Stimulated activated CD4-positive, alpha-beta T cell treated with anti-CD3 and anti-CD28 coated beads, Interleukin-1b, Interleukin-23, amount 100 ng/mL, for 48 hours (primary cell): ENCODE results near the gene LIF.
A peak's percentile ranks its signal among the peaks of the same experiment; 100 is the strongest.

Source experiments
- DNase-seq: peaks from one replicate; pipeline ENCODE4 v3.0.0-alpha.2; 2020

Gene LIF

GRCh38 chr22:30245985-30246813 is at the start of gene LIF:
TSS of gene LIF (minus strand) at chr22:30246759. CDS start at chr22:30246695, 64 bp downstream.
- DNase-seq, result peak; percentile 61

DNA sequence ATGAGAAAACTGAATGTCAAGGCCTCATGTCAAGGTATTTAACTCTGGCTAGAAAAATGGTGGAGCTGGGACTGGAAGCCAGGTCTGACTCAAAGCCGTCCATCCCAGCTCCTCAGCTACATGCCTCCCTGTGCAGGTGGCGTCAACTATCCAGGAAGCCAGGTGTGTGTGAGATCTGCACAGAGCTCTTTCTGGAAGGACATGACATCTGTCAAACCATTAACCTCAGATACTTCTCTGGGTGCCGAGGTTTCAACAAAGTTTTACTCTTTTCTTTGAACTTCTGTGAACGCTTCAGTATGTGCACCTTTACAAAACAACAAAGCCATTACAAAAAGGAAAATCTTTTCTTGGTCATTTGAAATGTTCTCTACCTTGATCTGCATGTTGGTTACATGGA is 49.8 kb upstream of the LIF start:
- DNase-seq, result no peak

DNA sequence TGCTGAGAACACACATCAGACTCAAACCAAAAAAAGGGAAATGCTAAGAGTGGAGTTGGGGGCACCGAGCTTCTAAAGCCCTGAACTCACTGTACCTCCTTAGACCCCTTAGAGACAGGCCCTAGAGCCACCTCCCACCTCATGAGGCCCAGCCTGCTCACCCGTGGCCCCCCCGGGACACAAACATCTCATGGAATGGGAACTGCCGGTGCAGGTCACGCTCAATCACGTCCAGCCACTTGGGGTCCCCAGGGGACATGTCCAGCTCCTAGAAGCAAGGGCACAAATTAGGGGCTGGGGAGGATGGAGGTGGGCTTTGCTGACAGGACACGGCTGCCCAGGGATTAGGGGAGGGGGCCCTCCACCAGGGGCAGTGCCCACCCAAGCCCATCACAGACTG is 49.0 kb upstream of the LIF start:
- DNase-seq, result no peak

DNA sequence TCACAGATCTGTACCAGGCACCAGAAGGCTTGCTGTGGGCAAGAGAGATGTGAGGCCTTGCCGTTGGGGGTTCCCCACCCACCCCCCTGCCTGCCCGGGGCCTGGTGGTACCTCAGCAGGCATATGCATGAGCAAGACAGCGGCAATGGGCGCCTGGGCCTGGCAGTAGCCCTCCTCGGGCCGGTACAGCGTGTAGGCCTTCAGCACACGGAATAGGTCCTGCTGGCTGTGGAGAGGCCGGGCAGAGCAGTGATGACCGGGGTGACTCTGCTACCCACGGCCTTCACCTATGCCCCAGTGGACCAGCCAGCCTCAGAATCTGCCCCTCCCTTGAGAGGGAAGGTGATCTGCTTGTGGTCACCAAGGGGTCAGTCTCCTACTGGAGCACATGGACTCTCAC is 48.3 kb upstream of the LIF start:
- DNase-seq, result no peak

GRCh38 chr22:30294066-30294465 is 47.5 kb upstream of the LIF start:
- DNase-seq, result no peak

GRCh38 chr22:30293026-30293425 is 46.5 kb upstream of the LIF start:
- DNase-seq, result no peak

GRCh38 chr22:30292069-30292970 is 45.8 kb upstream of the LIF start:
- no peak for DNase-seq

DNA sequence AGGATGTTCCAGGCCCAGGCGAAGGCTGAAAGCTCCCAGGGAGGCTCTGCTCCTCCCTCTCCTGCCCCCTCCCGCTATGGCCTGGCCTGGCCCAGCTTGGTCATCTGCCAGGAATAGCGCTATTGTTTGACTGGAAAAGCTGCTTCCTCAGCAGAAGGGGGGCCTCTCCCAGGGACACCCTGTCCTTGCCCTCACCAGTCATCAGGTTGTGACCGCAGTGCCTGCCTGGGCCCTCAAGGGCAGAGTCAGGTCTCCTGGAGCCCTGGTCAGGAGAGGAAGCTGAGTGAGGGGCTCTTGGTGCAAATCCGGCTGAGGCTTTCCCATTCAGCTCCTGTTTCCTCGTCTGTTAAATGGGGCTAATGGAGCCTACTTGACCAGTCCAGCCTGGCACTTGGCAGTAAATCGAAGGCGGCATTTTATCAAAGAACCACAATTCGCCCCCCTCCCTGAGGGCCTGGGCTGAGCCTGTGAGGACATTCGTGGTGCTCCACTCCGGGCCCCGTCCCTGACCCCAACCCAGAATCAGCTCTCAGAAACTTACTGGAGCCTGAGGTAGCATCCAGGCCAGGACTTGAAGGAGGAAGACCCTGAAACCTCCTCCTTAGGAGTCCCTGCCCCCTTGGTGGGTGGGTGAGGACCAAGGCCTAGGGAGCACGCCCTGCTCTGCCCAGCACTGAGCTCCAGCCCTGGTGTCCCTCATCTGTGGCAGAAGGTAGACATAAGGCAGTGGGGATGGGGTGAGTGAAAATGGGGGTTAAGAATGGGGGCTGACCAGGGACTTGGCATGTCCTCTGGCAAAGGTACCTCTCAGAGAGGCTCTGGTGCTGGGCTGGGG is 44.7 kb upstream of the LIF start:
- DNase-seq, result no peak

DNA sequence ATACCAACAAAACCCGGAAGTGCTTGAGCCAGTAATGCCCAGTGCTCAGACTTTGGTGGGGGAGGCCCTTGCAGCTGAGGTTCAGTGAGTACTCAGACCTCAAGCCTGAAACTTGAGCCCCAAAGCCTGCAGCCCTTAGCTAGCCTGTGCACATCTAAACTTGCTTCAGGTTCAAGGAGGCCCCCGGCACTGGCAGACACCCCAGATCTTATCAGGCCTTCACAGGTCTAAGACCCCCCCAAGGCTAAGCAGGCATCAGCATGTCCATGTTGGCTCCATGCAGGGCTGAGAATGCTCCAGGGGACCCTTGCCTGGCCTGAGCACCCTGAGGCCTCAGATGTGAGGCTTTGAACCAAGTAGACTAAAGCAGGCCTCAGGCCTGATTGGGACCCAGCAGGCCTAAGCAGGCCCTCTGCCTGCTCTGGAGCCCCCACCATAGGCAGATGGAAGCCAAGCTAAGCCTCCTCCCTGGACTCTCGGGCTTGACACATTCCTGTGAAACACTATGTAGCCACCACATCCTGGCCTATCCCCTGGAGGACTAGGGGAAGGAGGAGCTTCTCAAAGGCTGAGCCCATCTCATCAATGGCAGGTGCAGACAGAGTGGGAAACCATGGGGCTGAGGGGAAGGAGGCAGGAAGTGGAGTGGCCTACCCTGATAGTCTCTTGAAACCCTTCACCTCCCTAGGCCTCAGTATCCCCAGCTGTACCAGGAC is 43.9 kb upstream of the LIF start:
- no peak for DNase-seq

GRCh38 chr22:30289980-30290313 is 43.4 kb upstream of the LIF start:
- no peak for DNase-seq

DNA sequence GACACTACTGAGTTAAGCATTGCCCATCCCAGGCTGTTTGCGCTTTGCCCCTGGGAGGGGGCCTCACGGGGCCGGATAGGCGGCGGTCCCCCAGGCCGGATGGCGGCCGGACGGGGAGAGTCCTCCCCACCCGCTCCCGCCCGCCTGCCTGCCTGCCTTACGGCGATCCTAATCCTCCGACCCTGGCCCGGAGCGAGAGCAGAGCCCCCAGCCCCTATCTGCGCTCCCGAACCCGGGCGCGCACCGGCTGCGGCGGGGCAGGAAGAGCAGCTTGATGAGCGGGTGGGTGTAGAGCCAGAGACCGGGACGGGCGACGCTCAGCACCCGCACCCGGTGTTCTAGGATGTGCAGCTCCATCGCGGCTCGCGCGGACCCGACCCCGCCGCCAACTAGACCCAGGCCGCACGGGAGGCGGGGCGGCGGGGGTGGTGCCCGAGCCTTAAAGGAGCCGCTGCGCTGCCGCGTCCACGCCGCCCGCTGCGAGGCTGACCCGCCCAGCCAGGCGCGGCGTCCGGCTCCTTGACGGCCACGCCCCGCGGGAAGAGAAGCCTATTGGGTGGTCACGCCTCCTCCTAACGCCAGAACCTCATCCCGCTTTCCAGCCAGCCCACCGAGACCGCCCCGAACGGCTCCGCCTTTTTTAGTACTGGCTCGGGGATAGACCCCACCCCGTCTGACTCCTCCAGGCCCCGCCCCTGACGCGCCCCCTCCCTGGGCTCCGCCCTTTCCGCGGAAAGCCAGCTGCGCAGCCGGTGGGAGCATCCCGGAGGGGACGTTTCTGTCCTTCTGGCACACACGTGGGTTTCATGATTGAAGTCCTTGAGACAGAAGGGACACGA is 42.8 kb upstream of the LIF start, which contains the start of gene CASTOR1:
TSS of gene CASTOR1 (minus strand) at position 365 of the 839 bp plus-strand sequence. CDS start at position 357, 8 bp downstream.
- peak; percentile 86 for DNase-seq

DNA sequence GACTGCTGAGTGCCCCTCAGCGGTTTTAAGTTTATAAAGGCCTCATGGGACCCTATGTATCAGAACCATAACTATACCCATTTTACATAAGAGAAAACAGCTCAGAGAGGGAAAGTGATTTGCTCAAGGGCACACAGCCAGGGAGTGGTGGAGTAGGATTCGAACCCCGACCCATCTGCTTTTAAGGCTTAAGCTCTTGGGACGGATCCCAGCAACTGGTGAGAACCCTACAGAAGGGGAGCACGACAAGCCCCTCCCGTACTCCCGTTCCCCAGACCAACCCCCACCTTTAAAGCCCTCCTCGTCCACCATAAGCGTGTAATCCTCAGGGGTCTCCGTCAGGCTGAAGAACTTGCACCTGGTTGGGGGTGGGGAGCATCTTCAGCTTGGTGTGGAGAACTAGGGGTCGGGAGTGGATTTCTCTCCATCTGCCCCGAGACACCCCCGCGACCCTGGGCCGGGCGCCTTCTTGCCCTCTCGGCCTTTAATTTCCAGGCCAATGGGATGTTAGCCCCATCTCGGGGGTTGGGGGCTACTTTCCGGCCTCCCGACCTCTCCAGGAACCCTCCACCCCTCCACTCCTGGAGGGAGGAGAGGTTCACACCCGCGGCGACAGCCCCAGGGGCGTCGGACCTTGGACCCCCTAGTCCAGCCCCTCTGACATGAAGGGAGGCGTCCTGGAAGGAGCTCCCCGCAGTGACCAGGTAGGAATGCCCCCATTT is 42.0 kb upstream of the LIF start:
- DNase-seq, result no peak

DNA sequence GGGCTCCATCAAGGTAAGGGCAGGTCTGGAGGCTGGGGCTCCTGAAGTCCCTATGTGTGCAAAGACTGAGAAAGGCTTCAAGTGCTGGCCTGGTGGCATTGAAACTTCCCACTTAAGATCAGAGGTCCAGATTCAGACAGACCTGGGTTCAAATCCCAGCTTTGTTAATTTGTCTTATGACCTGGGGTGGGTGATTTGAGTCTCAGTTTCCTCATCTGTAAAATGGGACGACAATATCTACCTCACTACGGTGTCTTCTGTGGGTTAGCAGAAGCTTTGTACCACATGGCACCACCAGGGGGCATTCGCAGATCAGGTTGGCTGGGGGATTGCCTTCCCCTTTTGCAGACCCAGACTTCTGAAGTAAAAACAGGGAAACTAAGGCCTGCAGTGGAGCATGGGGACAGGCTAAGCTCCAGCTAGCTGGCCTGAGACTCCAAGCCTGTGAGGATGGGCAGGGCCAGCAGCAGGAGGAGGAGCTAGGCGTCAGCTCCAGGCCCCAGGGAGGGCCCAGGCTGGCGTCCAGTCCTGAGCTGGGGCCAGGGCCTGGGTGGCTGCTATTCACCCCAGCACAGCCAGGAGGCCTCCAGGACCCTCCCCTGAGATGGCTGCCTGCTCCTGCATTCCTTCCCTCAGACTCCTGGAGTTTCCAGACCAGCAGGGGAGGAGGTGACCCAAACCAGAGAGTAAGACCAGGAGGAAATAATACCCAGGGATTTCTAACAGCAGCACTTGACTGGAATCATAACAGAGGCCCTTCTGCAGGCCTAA is 41.3 kb upstream of the LIF start:
- DNase-seq, result peak; percentile 90

- DNase-seq, result peak; percentile 86
Measured at GRCh38 chr22:30286813-30287647, 40.5 kb upstream of the LIF start.

- no peak for DNase-seq
Measured at GRCh38 chr22:30286331-30286730, 39.8 kb upstream of the LIF start.

DNA sequence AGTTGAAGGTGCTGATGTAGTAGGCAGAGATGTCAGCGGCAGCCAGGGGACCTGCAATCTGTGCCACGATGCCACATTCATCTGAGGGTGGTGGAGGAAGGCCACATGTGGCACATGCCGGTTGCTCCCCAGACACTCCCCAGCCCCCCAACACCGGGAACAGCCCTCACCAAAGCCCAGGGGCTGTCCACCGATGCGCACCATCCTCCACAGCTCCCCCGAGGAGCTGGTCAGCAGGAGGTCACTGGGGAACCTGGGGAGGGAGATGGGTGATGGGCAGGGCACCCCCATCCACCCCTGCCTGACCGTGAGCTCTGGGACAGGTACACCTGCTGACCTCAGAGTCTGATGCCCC is 39.3 kb upstream of the LIF start:
- DNase-seq, result no peak

- no peak for DNase-seq
Measured at GRCh38 chr22:30285176-30285845, 38.8 kb upstream of the LIF start.

DNA sequence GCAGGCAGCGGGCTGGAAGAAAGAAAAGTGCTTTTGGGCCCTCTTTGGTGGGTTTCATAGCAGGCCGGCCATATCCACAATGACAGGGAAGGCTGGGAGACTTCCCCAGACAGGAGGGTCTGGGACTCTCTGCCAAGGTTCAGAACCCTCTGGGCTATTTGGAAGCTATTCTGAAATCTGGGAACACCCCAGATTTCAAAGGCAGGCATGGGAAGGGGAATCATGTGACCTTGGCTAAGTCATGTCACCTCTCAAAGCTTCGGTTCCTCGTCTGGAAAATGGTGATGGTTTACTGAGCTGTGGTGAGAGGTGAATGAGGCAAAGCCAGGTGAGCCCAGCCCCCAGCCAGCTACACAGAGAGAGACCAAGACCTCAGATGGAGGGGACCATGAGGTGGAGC is 38.1 kb upstream of the LIF start:
- DNase-seq, result no peak
